Left colon (tissue), 2 donors: ENCODE data around the gene PLK2. TPM values are rescaled to one million over a fixed set of nuclear protein-coding genes. Genes with fewer than 3 reads are reported as not detected.

Experiments
- ATAC-seq: fragments of 200-7000 bp; cut with Tn5 transposase; one replicate; pipeline ENCODE4 v1.9.1; 2020; ENCODE audit warnings: mild to moderate bottlenecking, moderate library complexity
- DNase-seq, 2 donors: peaks; one replicate each; pipeline ENCODE4 v3.0.0-alpha.2; 2020
- intact Hi-C, 2 donors: fragments of 100-400 bp; cut with DNase I in 1 of 2; cut with micrococcal nuclease in 1 of 2; formaldehyde crosslinking; loops; one replicate each; pipeline versions ENCODE4 v1.11.2 to v1.14.0; 2022; cut with DNase I, micrococcal nuclease
- total RNA-seq, 2 donors: library from RNA; stranded (reverse); fragmentation: NEBNext Ultra II Directional; extraction: Animal tissue kit (Norgen Biotek cat#: 25700); gene quantifications; one replicate each; pipeline ENCODE4 v1.2.1, GENCODE V29; 2021
- donor health status: DM: no; HTN: no; CAD: no.
- donor health status: DM: yes; HTN: yes; CAD: no.

Gene PLK2
- total RNA-seq, 2 donors from 2014 or later, result 13.7 to 25.8 TPM

- intact Hi-C loops, result no loop called here
- DNase-seq (no peak), ATAC-seq (no peak)
Measured at GRCh38 chr5:58407042-58407719, 52.7 kb downstream of the PLK2 start.

GRCh38 chr5:58406394-58406793, 53.5 kb downstream of the PLK2 start:
- ATAC-seq (no peak), DNase-seq (no peak)
- intact Hi-C loops, result no loop called here

GRCh38 chr5:58405175-58405574, 54.7 kb downstream of the PLK2 start:
- no peak for DNase-seq
- intact Hi-C loops, result no loop called here
- no peak for ATAC-seq

GRCh38 chr5:58404734-58405133, 55.2 kb downstream of the PLK2 start:
- DNase-seq (no peak), ATAC-seq (no peak)
- intact Hi-C loops, result no loop called here

Other genes with a start within 250 kb of the PLK2 start
- under 1 TPM in 1 of 2 donors, not detected in 1; 0.70 TPM for gene GAPT, start 31.3 kb upstream of the PLK2 start, total RNA-seq
- 1 to 10 TPM; 1.2 to 2.2 TPM for gene RAB3C, start 123.0 kb upstream of the PLK2 start, total RNA-seq